B cell (primary cell): ENCODE data around the gene MLEC. TPM values are rescaled to one million over a fixed set of nuclear protein-coding genes. Genes with fewer than 3 reads are reported as not detected.

ENCODE experiments used
- ATAC-seq: fragments of 200-7000 bp; cut with Tn5 transposase; one replicate; pipeline ENCODE4 v1.10.0; 2021; ENCODE audit warnings: low read depth, mild to moderate bottlenecking, moderate number of reproducible peaks, moderate library complexity
- CTCF ChIA-PET: fragments of 350-600 bp; sonication (Branson Sonifier 250); formaldehyde crosslinking; loops from one replicate; lab custom pipeline; 2021; ENCODE audit warnings: antibody characterized with exemption, inconsistent platforms; lab: Charles Lee
- POLR2A ChIA-PET: fragments of 350-600 bp; sonication (Branson Sonifier 250); formaldehyde crosslinking; loops from one replicate; lab custom pipeline; 2021; ENCODE audit warnings: antibody characterized with exemption; lab: Charles Lee
- DNase-seq: peaks from one replicate; pipeline ENCODE4 v3.0.0; 2013
- H2AFZ ChIP-seq: 2 replicates; pipeline ENCODE4 v1.6.1; 2012; ENCODE audit warnings: mild to moderate bottlenecking, low read depth, low read length; ENCODE audit not compliant: insufficient read depth, poor library complexity, severe bottlenecking
- H3K27ac ChIP-seq, 2 donors: 1 replicate in 1 of 2; 2 replicates in 1 of 2; pipeline ENCODE4 v1.5.1; 2012 to 2013; ENCODE audit warnings: low read length in 2 of 2, mild to moderate bottlenecking in 2 of 2, moderate library complexity in 1 of 2
- H3K27me3 ChIP-seq, 4 experiments: fragments of 200-600 bp in 1 of 4; sonication (generic) in 1 of 4; replicated peaks in 1 of 4; 1 replicate in 2 of 4; 2 replicates in 2 of 4; pipeline versions ENCODE4 v1.6.1 to v1.7.0; 2013 to 2016; ENCODE audit warnings: low read length in 3 of 4, mild to moderate bottlenecking in 2 of 4, mixed read lengths in 1 of 4, moderate library complexity in 1 of 4; ENCODE audit not compliant: insufficient read depth in 4 of 4, control insufficient read depth in 3 of 4; ENCODE audit errors: control extremely low read depth in 1 of 4
- H3K36me3 ChIP-seq, 2 experiments: replicated peaks in 1 of 2; 1 replicate in 1 of 2; 2 replicates in 1 of 2; pipeline versions ENCODE4 v1.6.1 to v1.7.1; 2013; ENCODE audit warnings: low read length in 1 of 2; ENCODE audit not compliant: insufficient read depth in 2 of 2, control insufficient read depth in 1 of 2; ENCODE audit errors: control extremely low read depth in 1 of 2, extremely low read depth in 1 of 2
- H3K4me1 ChIP-seq, 2 donors: fragments of 200-600 bp in 1 of 2; sonication (generic) in 1 of 2; 1 replicate in 1 of 2; 2 replicates in 1 of 2; pipeline versions ENCODE4 v1.5.1 to v1.6.1; 2013 to 2017; ENCODE audit warnings: low read length in 2 of 2; ENCODE audit not compliant: control insufficient read depth in 2 of 2, insufficient read depth in 2 of 2
- H3K4me2 ChIP-seq: replicated peaks from 2 replicates; pipeline ENCODE3; 2012; ENCODE audit warnings: mild to moderate bottlenecking, low read depth, low read length; ENCODE audit not compliant: poor library complexity, severe bottlenecking
- H3K4me3 ChIP-seq, 5 experiments: fragments of 200-600 bp in 1 of 5; sonication (generic) in 1 of 5; 1 replicate in 3 of 5; 2 replicates in 2 of 5; pipeline versions ENCODE4 v1.5.1 to v1.7.0; 2011 to 2016; ENCODE audit warnings: low read length in 4 of 5, mild to moderate bottlenecking in 4 of 5, low read depth in 2 of 5, control low read depth in 1 of 5, moderate library complexity in 1 of 5; ENCODE audit not compliant: insufficient read depth in 1 of 5; ENCODE audit errors: control extremely low read depth in 1 of 5, extremely low read depth in 1 of 5
- H3K79me2 ChIP-seq: fragments of 200-600 bp; sonication (generic); one replicate; pipeline ENCODE4 v1.6.0; 2016; ENCODE audit warnings: low read length; ENCODE audit not compliant: control insufficient read depth, insufficient read depth
- H3K9ac ChIP-seq: fragments of 200-600 bp; sonication (generic); 2 replicates; pipeline ENCODE4 v1.6.1; 2017; ENCODE audit warnings: mild to moderate bottlenecking, low read length, moderate library complexity
- H3K9me3 ChIP-seq, 3 donors: one replicate each; pipeline versions ENCODE4 v1.6.1 to v1.7.1; 2013; ENCODE audit warnings: low read length in 2 of 3; ENCODE audit not compliant: control insufficient read depth in 2 of 3, insufficient read depth in 1 of 3; ENCODE audit errors: control extremely low read depth in 1 of 3
- H4K20me1 ChIP-seq: 2 replicates; pipeline ENCODE4 v1.6.0; 2012; ENCODE audit warnings: mild to moderate bottlenecking, low read length; ENCODE audit not compliant: insufficient read depth, control insufficient read depth, poor library complexity, severe bottlenecking
- H3K27ac Mint-ChIP-seq: one replicate; pipeline ENCODE4 v1.8.0; 2021; ENCODE audit warnings: mixed read lengths
- H3K27me3 Mint-ChIP-seq: one replicate; pipeline ENCODE4 v1.8.0; 2021; ENCODE audit warnings: mixed read lengths
- H3K4me1 Mint-ChIP-seq: one replicate; pipeline ENCODE4 v1.8.0; 2021; ENCODE audit warnings: mixed read lengths
- H3K4me3 Mint-ChIP-seq: one replicate; pipeline ENCODE4 v1.8.0; 2021; ENCODE audit warnings: mixed read lengths
- H3K9me3 Mint-ChIP-seq: one replicate; pipeline ENCODE4 v1.8.0; 2022; ENCODE audit warnings: mixed read lengths; ENCODE audit not compliant: insufficient read depth
- CTCF ChIP-seq: fragments of 200-600 bp; IDR thresholded peaks from one replicate; pipeline ENCODE4 v1.8.0; 2022; ENCODE audit warnings: antibody characterized with exemption, mild to moderate bottlenecking
- EZH2 ChIP-seq: IDR thresholded peaks from 2 replicates; pipeline ENCODE4 v1.6.1; 2012; ENCODE audit warnings: borderline replicate concordance, low read depth, mild to moderate bottlenecking, moderate library complexity, low read length; ENCODE audit not compliant: insufficient read depth, poor library complexity, severe bottlenecking
- WGBS: methylation state at CpG from one replicate; pipeline ENCODE4 v1.1.5; 2013; ENCODE audit warnings: missing lambda C conversion rate; ENCODE audit not compliant: insufficient coverage; 5-methylcytosine and 5-hydroxymethylcytosine counted together
- intact Hi-C: fragments of 100-400 bp; cut with micrococcal nuclease; formaldehyde crosslinking; loops from one replicate; pipeline ENCODE4 v1.10.0; 2022
- polyA plus RNA-seq: library from polyadenylated mRNA; depleted of rRNA; stranded (reverse); fragments of >200 nt; gene quantifications from 2 replicates; pipeline ENCODE4 v1.2.3, GENCODE V29; 2012
- total RNA-seq, 2 donors: library from RNA; stranded (reverse); fragments of 120-200 nt in 1 of 2; gene quantifications; 1 replicate in 1 of 2; 2 replicates in 1 of 2; pipeline versions ENCODE4 v1.2.3 to v1.2.4, GENCODE V29; 2013 to 2022

The MLEC gene
- total and polyA plus RNA-seq, 2 donors (not counting 1 experiment from before 2014, with no cell fraction given), result 5.5 to 52.6 TPM

- H4K20me1 ChIP-seq, result no peaks in the 10 kb centered on the region
- Mint-ChIP-seq H3K4me3 (no peak overlapping the region), H3K4me1 (peaks cover 8% of the 10 kb centered on the region), H3K9me3 (no peaks in the 10 kb centered on the region), H3K27ac (no peak overlapping the region), H3K27me3 (no peaks in the 10 kb centered on the region)
- peaks cover 5 to 59% of the 10 kb centered on the region in 2 experiments for H3K36me3 ChIP-seq
- ChIA-PET CTCF (interaction anchor here (0.6 to 4.4 kb wide), 4 partner anchors 10 to 890 kb away, joined by 3 to 19 read pairs (median 4); partner anchors contain the start of gene UNC119B), POLR2A (no interaction called here)
- no peaks in the 10 kb centered on the region for H3K27me3 ChIP-seq
- H3K4me1 ChIP-seq, result peaks cover 3 to 7% of the 10 kb centered on the region in 2 donors
- peaks cover 5% of the 10 kb centered on the region for H3K79me2 ChIP-seq
- H3K9ac ChIP-seq, result no peak overlapping the region
- intact Hi-C loops, result no loop called here
- H3K4me3 ChIP-seq, result no peak overlapping the region
- no peaks in the 10 kb centered on the region for H3K9me3 ChIP-seq
- TF ChIP-seq CTCF, result no peak
- no peak for TF ChIP-seq EZH2
- 100% methylated on average over 3 of the region's 5 CpGs for WGBS
- no peak overlapping the region for H2AFZ ChIP-seq
- no peak overlapping the region for H3K4me2 ChIP-seq
- H3K27ac ChIP-seq, result no peak overlapping the region
- no peak for ATAC-seq
- no peak for DNase-seq
Measured at GRCh38 chr12:120700886-120701285, 13.9 kb downstream of the MLEC start.

DNA sequence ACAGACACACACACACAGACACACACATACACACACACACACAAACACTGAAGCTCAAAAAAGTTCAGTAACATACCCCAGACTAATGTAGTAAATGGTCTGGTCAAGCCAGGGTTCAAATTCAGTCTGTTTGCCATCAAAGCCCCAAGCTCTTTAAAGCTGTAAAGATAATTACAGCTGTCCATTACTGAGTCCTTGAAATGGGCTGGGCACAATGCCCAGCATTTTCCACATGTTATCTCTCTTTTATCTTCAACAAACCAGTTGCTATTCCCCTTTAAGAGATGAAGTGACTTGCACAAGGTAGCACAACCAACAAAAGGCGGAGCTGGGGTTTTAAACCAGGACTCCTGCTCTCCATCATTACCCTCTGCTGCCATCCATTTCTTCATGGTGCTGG is 15.7 kb downstream of the MLEC start:
- peaks cover 5% of the 10 kb centered on the region for H3K79me2 ChIP-seq
- no peak overlapping the region for H3K27ac ChIP-seq
- no peak for ATAC-seq
- no peak overlapping the region for H3K4me3 ChIP-seq
- CTCF ChIA-PET, result interaction anchor here (1.6 to 4.4 kb wide), 2 partner anchors 55 to 270 kb away, joined by 4 to 19 read pairs; no protein-coding TSS in a partner anchor
- H4K20me1 ChIP-seq, result no peaks in the 10 kb centered on the region
- 100% methylated on average over 1 of the region's 1 CpG for WGBS
- H3K9me3 ChIP-seq, result no peaks in the 10 kb centered on the region
- Mint-ChIP-seq H3K9me3 (no peaks in the 10 kb centered on the region), H3K27me3 (no peaks in the 10 kb centered on the region), H3K4me3 (no peak overlapping the region), H3K4me1 (peaks cover 8% of the 10 kb centered on the region), H3K27ac (no peak overlapping the region)
- peaks cover 5 to 42% of the 10 kb centered on the region in 2 experiments for H3K36me3 ChIP-seq
- intact Hi-C loops, result no loop called here
- H2AFZ ChIP-seq, result no peak overlapping the region
- TF ChIP-seq CTCF (no peak), EZH2 (no peak)
- POLR2A ChIA-PET, result no interaction called here
- no peak overlapping the region for H3K9ac ChIP-seq
- no peak overlapping the region for H3K4me2 ChIP-seq
- H3K27me3 ChIP-seq, result no peaks in the 10 kb centered on the region
- DNase-seq, result no peak
- peaks cover 3 to 7% of the 10 kb centered on the region in 2 donors for H3K4me1 ChIP-seq
